Measurements from ENCODE around the gene AQP9.

The AQP9 gene

DNA sequence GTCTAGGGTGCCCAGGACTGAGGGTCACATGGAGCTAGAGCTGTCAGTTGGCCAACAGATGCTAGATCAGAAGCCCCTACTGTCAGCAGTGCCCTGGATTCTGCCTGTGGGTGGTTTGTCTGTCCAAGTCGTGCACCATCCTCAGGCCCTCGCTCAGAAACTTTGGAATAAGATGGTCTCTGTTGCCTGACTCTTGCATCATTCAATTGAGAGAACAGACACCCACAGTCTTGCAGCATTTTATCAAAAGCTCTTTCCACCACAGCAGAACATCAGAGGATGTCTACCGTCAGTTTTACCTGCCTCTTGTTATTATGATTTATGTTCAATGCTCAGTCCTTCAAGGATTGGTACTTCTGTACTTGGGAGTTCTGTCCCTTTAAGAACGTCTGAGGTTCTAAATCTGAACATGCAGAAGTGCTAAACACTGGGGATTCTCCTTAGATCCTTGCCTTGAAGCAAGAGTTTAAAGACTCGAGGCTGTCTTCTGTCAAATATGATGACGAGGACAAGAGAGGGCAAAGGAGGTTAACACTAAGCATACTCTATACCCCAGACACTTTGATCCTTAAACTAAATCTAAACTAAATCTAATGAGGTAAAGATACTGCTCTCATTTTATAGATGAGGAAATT is 4.8 kb downstream of the AQP9 start:
- Histone ChIP-seq H3K4me3 (ENCODE audit: low read depth in 1 of 2, low read length in 2 of 2) (no peak overlapping the region), H3K9ac (ENCODE audit: low read length) (no peak overlapping the region), H3K36me3 (ENCODE audit: insufficient read depth, low read length) (no peaks in the 10 kb centered on the region)

GRCh38 chr15:58145606-58146005 is 7.4 kb downstream of the AQP9 start:
- Histone ChIP-seq H3K27me3 (ENCODE audit: control insufficient read depth in 1 of 2, insufficient read depth in 2 of 2, low read length in 2 of 2) (no peaks in the 10 kb centered on the region), H3K4me1 (ENCODE audit: insufficient read depth, low read length) (no peaks in the 10 kb centered on the region), H3K4me3 (ENCODE audit: low read depth in 1 of 2, low read length in 2 of 2) (no peak overlapping the region), H3K27ac (ENCODE audit: low read depth, low read length) (no peak overlapping the region), H3K9me3 (ENCODE audit: low read length) (no peaks in the 10 kb centered on the region), H3K36me3 (ENCODE audit: insufficient read depth, low read length) (no peaks in the 10 kb centered on the region), H3K9ac (ENCODE audit: low read length) (no peak overlapping the region)

More for the DNA sequence above, 4.8 kb downstream of the AQP9 start:
- no peaks in the 10 kb centered on the region for H3K4me1 ChIP-seq (ENCODE audit: insufficient read depth, low read length)
- H3K27ac ChIP-seq (ENCODE audit: low read depth, low read length) = no peak overlapping the region
- H3K27me3 ChIP-seq (ENCODE audit: control insufficient read depth in 1 of 2, insufficient read depth in 2 of 2, low read length in 2 of 2) = no peaks in the 10 kb centered on the region
- no peaks in the 10 kb centered on the region for H3K9me3 ChIP-seq (ENCODE audit: low read length)

GRCh38 chr15:58146211-58146610 is 8.0 kb downstream of the AQP9 start:
- Histone ChIP-seq H3K4me3 (ENCODE audit: low read depth in 1 of 2, low read length in 2 of 2) (no peak overlapping the region), H3K9me3 (ENCODE audit: low read length) (no peaks in the 10 kb centered on the region), H3K27me3 (ENCODE audit: control insufficient read depth in 1 of 2, insufficient read depth in 2 of 2, low read length in 2 of 2) (no peaks in the 10 kb centered on the region), H3K4me1 (ENCODE audit: insufficient read depth, low read length) (no peaks in the 10 kb centered on the region), H3K27ac (ENCODE audit: low read depth, low read length) (no peak overlapping the region), H3K36me3 (ENCODE audit: insufficient read depth, low read length) (no peaks in the 10 kb centered on the region), H3K9ac (ENCODE audit: low read length) (no peak overlapping the region)

- Histone ChIP-seq H3K27ac (ENCODE audit: low read depth, low read length) (no peak overlapping the region), H3K9ac (ENCODE audit: low read length) (no peak overlapping the region), H3K36me3 (ENCODE audit: insufficient read depth, low read length) (no peaks in the 10 kb centered on the region), H3K9me3 (ENCODE audit: low read length) (no peaks in the 10 kb centered on the region), H3K4me1 (ENCODE audit: insufficient read depth, low read length) (no peaks in the 10 kb centered on the region), H3K27me3 (ENCODE audit: control insufficient read depth in 1 of 2, insufficient read depth in 2 of 2, low read length in 2 of 2) (no peaks in the 10 kb centered on the region), H3K4me3 (ENCODE audit: low read depth in 1 of 2, low read length in 2 of 2) (no peak overlapping the region)
Observed at GRCh38 chr15:58146749-58147148, 8.6 kb downstream of the AQP9 start.

GRCh38 chr15:58147171-58147611 is 9.0 kb downstream of the AQP9 start:
- H3K36me3 ChIP-seq (ENCODE audit: insufficient read depth, low read length) = no peaks in the 10 kb centered on the region
- no peak overlapping the region for H3K27ac ChIP-seq (ENCODE audit: low read depth, low read length)
- H3K4me1 ChIP-seq (ENCODE audit: insufficient read depth, low read length) = no peaks in the 10 kb centered on the region
- no peaks in the 10 kb centered on the region for H3K27me3 ChIP-seq (ENCODE audit: control insufficient read depth in 1 of 2, insufficient read depth in 2 of 2, low read length in 2 of 2)
- no peak overlapping the region for H3K4me3 ChIP-seq (ENCODE audit: low read depth in 1 of 2, low read length in 2 of 2)
- H3K9me3 ChIP-seq (ENCODE audit: low read length) = no peaks in the 10 kb centered on the region
- H3K9ac ChIP-seq (ENCODE audit: low read length) = no peak overlapping the region

- Histone ChIP-seq H3K27me3 (ENCODE audit: control insufficient read depth in 1 of 2, insufficient read depth in 2 of 2, low read length in 2 of 2) (no peaks in the 10 kb centered on the region), H3K36me3 (ENCODE audit: insufficient read depth, low read length) (no peaks in the 10 kb centered on the region), H3K4me1 (ENCODE audit: insufficient read depth, low read length) (no peaks in the 10 kb centered on the region), H3K4me3 (ENCODE audit: low read depth in 1 of 2, low read length in 2 of 2) (no peak overlapping the region), H3K9me3 (ENCODE audit: low read length) (no peaks in the 10 kb centered on the region), H3K9ac (ENCODE audit: low read length) (no peak overlapping the region), H3K27ac (ENCODE audit: low read depth, low read length) (no peak overlapping the region)
Observed at GRCh38 chr15:58148120-58148519, 9.9 kb downstream of the AQP9 start.

GRCh38 chr15:58148633-58149445 is 10.7 kb downstream of the AQP9 start:
- Histone ChIP-seq H3K4me1 (ENCODE audit: insufficient read depth, low read length) (no peaks in the 10 kb centered on the region), H3K27ac (ENCODE audit: low read depth, low read length) (no peak overlapping the region), H3K9me3 (ENCODE audit: low read length) (no peaks in the 10 kb centered on the region), H3K36me3 (ENCODE audit: insufficient read depth, low read length) (no peaks in the 10 kb centered on the region), H3K9ac (ENCODE audit: low read length) (no peak overlapping the region), H3K27me3 (ENCODE audit: control insufficient read depth in 1 of 2, insufficient read depth in 2 of 2, low read length in 2 of 2) (no peaks in the 10 kb centered on the region), H3K4me3 (ENCODE audit: low read depth in 1 of 2, low read length in 2 of 2) (no peak overlapping the region)

GRCh38 chr15:58154769-58155168 is 16.6 kb downstream of the AQP9 start:
- H3K9me3 ChIP-seq (ENCODE audit: low read length) = no peaks in the 10 kb centered on the region
- H3K4me1 ChIP-seq (ENCODE audit: insufficient read depth, low read length) = no peaks in the 10 kb centered on the region
- H3K4me3 ChIP-seq (ENCODE audit: low read depth in 1 of 2, low read length in 2 of 2) = no peak overlapping the region
- H3K27me3 ChIP-seq (ENCODE audit: control insufficient read depth in 1 of 2, insufficient read depth in 2 of 2, low read length in 2 of 2) = no peaks in the 10 kb centered on the region
- H3K36me3 ChIP-seq (ENCODE audit: insufficient read depth, low read length) = no peaks in the 10 kb centered on the region
- no peak overlapping the region for H3K9ac ChIP-seq (ENCODE audit: low read length)
- H3K27ac ChIP-seq (ENCODE audit: low read depth, low read length) = no peak overlapping the region

DNA sequence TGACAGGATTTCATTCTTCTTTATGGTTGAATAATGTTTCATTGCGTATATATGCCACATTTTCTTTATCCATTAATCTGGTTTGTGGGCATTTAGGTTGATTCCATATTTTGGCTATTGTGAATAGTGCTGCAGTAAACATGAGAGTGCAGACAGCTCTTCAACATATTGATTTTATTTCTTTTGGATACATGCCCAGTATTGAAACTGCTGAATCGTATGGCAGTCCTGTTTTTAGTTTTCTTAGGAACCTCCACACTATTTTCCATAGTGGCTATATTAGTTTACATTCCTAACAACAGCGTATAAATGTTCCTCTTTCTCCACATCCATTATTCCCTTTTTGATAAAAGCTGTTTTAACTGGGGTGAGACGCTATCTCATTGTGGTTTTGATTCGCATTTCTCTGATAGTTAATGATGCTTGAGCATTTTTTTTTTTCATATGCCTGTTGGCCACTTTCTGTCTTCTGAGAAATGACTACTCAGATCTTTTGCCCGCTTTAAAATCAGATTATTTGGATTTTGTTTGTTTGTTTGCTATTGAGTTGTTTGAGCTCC is 21.7 kb downstream of the AQP9 start:
- Histone ChIP-seq H3K4me1 (ENCODE audit: insufficient read depth, low read length) (no peaks in the 10 kb centered on the region), H3K9ac (ENCODE audit: low read length) (no peak overlapping the region), H3K36me3 (ENCODE audit: insufficient read depth, low read length) (no peaks in the 10 kb centered on the region), H3K4me3 (ENCODE audit: low read depth in 1 of 2, low read length in 2 of 2) (no peak overlapping the region), H3K27me3 (ENCODE audit: control insufficient read depth in 1 of 2, insufficient read depth in 2 of 2, low read length in 2 of 2) (no peaks in the 10 kb centered on the region), H3K9me3 (ENCODE audit: low read length) (no peaks in the 10 kb centered on the region), H3K27ac (ENCODE audit: low read depth, low read length) (no peak overlapping the region)

DNA sequence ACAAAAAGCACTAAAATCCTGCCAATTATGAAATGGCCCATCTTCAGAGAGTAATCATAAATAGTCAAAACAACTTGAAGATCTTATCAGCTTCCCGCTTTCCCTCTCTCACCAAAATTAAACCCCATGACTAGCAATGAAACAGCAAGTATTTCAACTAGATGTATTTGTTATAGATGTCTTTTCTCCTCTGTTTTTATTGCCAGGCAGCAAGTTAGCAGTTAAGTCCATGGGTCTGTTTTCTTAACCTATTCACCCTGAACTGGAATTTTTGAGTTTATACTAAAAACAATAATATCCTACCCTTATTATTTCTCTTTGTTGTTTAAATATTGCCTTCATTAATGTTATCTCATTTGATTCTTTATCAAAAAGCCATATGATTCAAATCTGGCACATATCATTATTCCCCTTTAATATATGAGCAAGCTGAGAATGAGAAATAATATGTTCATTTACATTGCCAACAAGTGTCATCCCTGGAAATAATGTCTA is 23.3 kb downstream of the AQP9 start:
- H3K9me3 ChIP-seq (ENCODE audit: low read length) = no peaks in the 10 kb centered on the region
- no peak overlapping the region for H3K27ac ChIP-seq (ENCODE audit: low read depth, low read length)
- no peaks in the 10 kb centered on the region for H3K27me3 ChIP-seq (ENCODE audit: control insufficient read depth in 1 of 2, insufficient read depth in 2 of 2, low read length in 2 of 2)
- no peaks in the 10 kb centered on the region for H3K4me1 ChIP-seq (ENCODE audit: insufficient read depth, low read length)
- no peak overlapping the region for H3K4me3 ChIP-seq (ENCODE audit: low read depth in 1 of 2, low read length in 2 of 2)
- no peak overlapping the region for H3K9ac ChIP-seq (ENCODE audit: low read length)
- H3K36me3 ChIP-seq (ENCODE audit: insufficient read depth, low read length) = no peaks in the 10 kb centered on the region

GRCh38 chr15:58163985-58164384 is 25.8 kb downstream of the AQP9 start:
- no peak overlapping the region for H3K4me3 ChIP-seq (ENCODE audit: low read depth in 1 of 2, low read length in 2 of 2)
- no peaks in the 10 kb centered on the region for H3K27me3 ChIP-seq (ENCODE audit: control insufficient read depth in 1 of 2, insufficient read depth in 2 of 2, low read length in 2 of 2)
- H3K9ac ChIP-seq (ENCODE audit: low read length) = no peak overlapping the region
- no peaks in the 10 kb centered on the region for H3K4me1 ChIP-seq (ENCODE audit: insufficient read depth, low read length)
- no peak overlapping the region for H3K27ac ChIP-seq (ENCODE audit: low read depth, low read length)
- H3K9me3 ChIP-seq (ENCODE audit: low read length) = no peaks in the 10 kb centered on the region
- no peaks in the 10 kb centered on the region for H3K36me3 ChIP-seq (ENCODE audit: insufficient read depth, low read length)
